ENCODE data around the gene CSF1R.
"Not testable (repeated sequence)": the region's sequence is repeated elsewhere in the genome, so short reads cannot be mapped to it uniquely, and the experiment has no call there.

CSF1R gene

GRCh38 chr5:150052226-150052955 is 34.0 kb downstream of the CSF1R start:
- no peaks in the 10 kb centered on the region for H3K4me1 ChIP-seq (ENCODE audit: control insufficient read depth, insufficient read depth, low read length)
- no peaks in the 10 kb centered on the region for H3K27me3 ChIP-seq (ENCODE audit: control insufficient read depth, insufficient read depth, low read length)
- H3K9ac ChIP-seq (ENCODE audit: low read length) = no peak overlapping the region
- no peak overlapping the region for H3K27ac ChIP-seq (ENCODE audit: low read depth, low read length)
- H3K36me3 ChIP-seq (ENCODE audit: control insufficient read depth, insufficient read depth, low read length) = peaks cover 52% of the 10 kb centered on the region
- no peak overlapping the region for H3K4me3 ChIP-seq (ENCODE audit: low read length)

GRCh38 chr5:150051657-150052195 is 34.6 kb downstream of the CSF1R start:
- H3K9ac ChIP-seq (ENCODE audit: low read length) = no peak overlapping the region
- H3K4me3 ChIP-seq (ENCODE audit: low read length) = no peak overlapping the region
- no peaks in the 10 kb centered on the region for H3K4me1 ChIP-seq (ENCODE audit: control insufficient read depth, insufficient read depth, low read length)
- peaks cover 54% of the 10 kb centered on the region for H3K36me3 ChIP-seq (ENCODE audit: control insufficient read depth, insufficient read depth, low read length)
- H3K27me3 ChIP-seq (ENCODE audit: control insufficient read depth, insufficient read depth, low read length) = no peaks in the 10 kb centered on the region
- no peak overlapping the region for H3K27ac ChIP-seq (ENCODE audit: low read depth, low read length)

GRCh38 chr5:150050172-150050811 is 36.1 kb downstream of the CSF1R start:
- peaks cover 60% of the 10 kb centered on the region for H3K36me3 ChIP-seq (ENCODE audit: control insufficient read depth, insufficient read depth, low read length)
- not testable (repeated sequence) for H3K4me1 ChIP-seq (ENCODE audit: control insufficient read depth, insufficient read depth, low read length); H3K9ac ChIP-seq (ENCODE audit: low read length); H3K4me3 ChIP-seq (ENCODE audit: low read length); H3K27ac ChIP-seq (ENCODE audit: low read depth, low read length); H3K27me3 ChIP-seq (ENCODE audit: control insufficient read depth, insufficient read depth, low read length)

GRCh38 chr5:150046031-150046430 is 40.3 kb downstream of the CSF1R start:
- H3K4me3 ChIP-seq (ENCODE audit: low read length) = no peak overlapping the region
- peaks cover 50% of the 10 kb centered on the region for H3K36me3 ChIP-seq (ENCODE audit: control insufficient read depth, insufficient read depth, low read length)
- no peaks in the 10 kb centered on the region for H3K27me3 ChIP-seq (ENCODE audit: control insufficient read depth, insufficient read depth, low read length)
- H3K9ac ChIP-seq (ENCODE audit: low read length) = no peak overlapping the region
- no peak overlapping the region for H3K27ac ChIP-seq (ENCODE audit: low read depth, low read length)
- H3K4me1 ChIP-seq (ENCODE audit: control insufficient read depth, insufficient read depth, low read length) = no peaks in the 10 kb centered on the region

- Histone ChIP-seq H3K4me1 (ENCODE audit: control insufficient read depth, insufficient read depth, low read length) (no peaks in the 10 kb centered on the region), H3K27me3 (ENCODE audit: control insufficient read depth, insufficient read depth, low read length) (no peaks in the 10 kb centered on the region), H3K9ac (ENCODE audit: low read length) (no peak overlapping the region), H3K36me3 (ENCODE audit: control insufficient read depth, insufficient read depth, low read length) (peaks cover 53% of the 10 kb centered on the region), H3K4me3 (ENCODE audit: low read length) (no peak overlapping the region), H3K27ac (ENCODE audit: low read depth, low read length) (no peak overlapping the region)
These were observed 40.8 kb downstream of the CSF1R start for GRCh38 chr5:150045549-150045948.

- Histone ChIP-seq H3K27ac (ENCODE audit: low read depth, low read length) (no peak overlapping the region), H3K36me3 (ENCODE audit: control insufficient read depth, insufficient read depth, low read length) (peaks cover 48% of the 10 kb centered on the region), H3K9ac (ENCODE audit: low read length) (no peak overlapping the region), H3K4me3 (ENCODE audit: low read length) (no peak overlapping the region), H3K4me1 (ENCODE audit: control insufficient read depth, insufficient read depth, low read length) (no peaks in the 10 kb centered on the region), H3K27me3 (ENCODE audit: control insufficient read depth, insufficient read depth, low read length) (no peaks in the 10 kb centered on the region)
These were observed 41.6 kb downstream of the CSF1R start for GRCh38 chr5:150044712-150045111.

- Histone ChIP-seq H3K36me3 (ENCODE audit: control insufficient read depth, insufficient read depth, low read length) (peaks cover 44% of the 10 kb centered on the region), H3K4me1 (ENCODE audit: control insufficient read depth, insufficient read depth, low read length) (no peaks in the 10 kb centered on the region), H3K27ac (ENCODE audit: low read depth, low read length) (no peak overlapping the region), H3K27me3 (ENCODE audit: control insufficient read depth, insufficient read depth, low read length) (no peaks in the 10 kb centered on the region), H3K4me3 (ENCODE audit: low read length) (no peak overlapping the region), H3K9ac (ENCODE audit: low read length) (no peak overlapping the region)
These were observed 42.0 kb downstream of the CSF1R start for GRCh38 chr5:150044329-150044681.

- no peak overlapping the region for H3K27ac ChIP-seq (ENCODE audit: low read depth, low read length)
- peaks cover 38% of the 10 kb centered on the region for H3K36me3 ChIP-seq (ENCODE audit: control insufficient read depth, insufficient read depth, low read length)
- H3K4me3 ChIP-seq (ENCODE audit: low read length) = no peak overlapping the region
- H3K4me1 ChIP-seq (ENCODE audit: control insufficient read depth, insufficient read depth, low read length) = no peaks in the 10 kb centered on the region
- no peak overlapping the region for H3K9ac ChIP-seq (ENCODE audit: low read length)
- no peaks in the 10 kb centered on the region for H3K27me3 ChIP-seq (ENCODE audit: control insufficient read depth, insufficient read depth, low read length)
These were observed 42.6 kb downstream of the CSF1R start for GRCh38 chr5:150043657-150044328.

GRCh38 chr5:150042459-150042858 is 43.9 kb downstream of the CSF1R start:
- no peaks in the 10 kb centered on the region for H3K4me1 ChIP-seq (ENCODE audit: control insufficient read depth, insufficient read depth, low read length)
- no peak overlapping the region for H3K4me3 ChIP-seq (ENCODE audit: low read length)
- H3K27ac ChIP-seq (ENCODE audit: low read depth, low read length) = no peak overlapping the region
- no peaks in the 10 kb centered on the region for H3K27me3 ChIP-seq (ENCODE audit: control insufficient read depth, insufficient read depth, low read length)
- H3K9ac ChIP-seq (ENCODE audit: low read length) = no peak overlapping the region
- H3K36me3 ChIP-seq (ENCODE audit: control insufficient read depth, insufficient read depth, low read length) = peaks cover 32% of the 10 kb centered on the region

GRCh38 chr5:150038547-150038946 is 47.8 kb downstream of the CSF1R start:
- H3K4me1 ChIP-seq (ENCODE audit: control insufficient read depth, insufficient read depth, low read length) = no peaks in the 10 kb centered on the region
- H3K27me3 ChIP-seq (ENCODE audit: control insufficient read depth, insufficient read depth, low read length) = no peaks in the 10 kb centered on the region
- no peak overlapping the region for H3K9ac ChIP-seq (ENCODE audit: low read length)
- peaks cover 40% of the 10 kb centered on the region for H3K36me3 ChIP-seq (ENCODE audit: control insufficient read depth, insufficient read depth, low read length)
- H3K27ac ChIP-seq (ENCODE audit: low read depth, low read length) = no peak overlapping the region
- no peak overlapping the region for H3K4me3 ChIP-seq (ENCODE audit: low read length)

GRCh38 chr5:150036513-150036912 is 49.8 kb downstream of the CSF1R start:
- peaks cover 46% of the 10 kb centered on the region for H3K36me3 ChIP-seq (ENCODE audit: control insufficient read depth, insufficient read depth, low read length)
- H3K27ac ChIP-seq (ENCODE audit: low read depth, low read length) = no peak overlapping the region

GRCh38 chr5:150035139-150035895 is 51.0 kb downstream of the CSF1R start:
- Histone ChIP-seq H3K27ac (ENCODE audit: low read depth, low read length) (no peak overlapping the region), H3K27me3 (ENCODE audit: control insufficient read depth, insufficient read depth, low read length) (no peaks in the 10 kb centered on the region), H3K36me3 (ENCODE audit: control insufficient read depth, insufficient read depth, low read length) (peaks cover 40% of the 10 kb centered on the region), H3K4me1 (ENCODE audit: control insufficient read depth, insufficient read depth, low read length) (no peaks in the 10 kb centered on the region), H3K9ac (ENCODE audit: low read length) (no peak overlapping the region), H3K4me3 (ENCODE audit: low read length) (no peak overlapping the region)

More at GRCh38 chr5:150036513-150036912, 49.8 kb downstream of the CSF1R start:
- no peaks in the 10 kb centered on the region for H3K27me3 ChIP-seq (ENCODE audit: control insufficient read depth, insufficient read depth, low read length)
- no peak overlapping the region for H3K9ac ChIP-seq (ENCODE audit: low read length)
- no peak overlapping the region for H3K4me3 ChIP-seq (ENCODE audit: low read length)
- no peaks in the 10 kb centered on the region for H3K4me1 ChIP-seq (ENCODE audit: control insufficient read depth, insufficient read depth, low read length)

All from rectal smooth muscle tissue (tissue), 1 donor.